HEK293 (cell line): ENCODE measurements around the gene DCAF8.

ENCODE experiments used
- CTCF ChIA-PET: fragments of 350-600 bp; formaldehyde crosslinking; extraction: SDS; loops from one replicate; lab custom pipeline; 2021; ENCODE audit warnings: antibody characterized with exemption; lab: Yijun Ruan, JAX
- POLR2A ChIA-PET: fragments of 300-600 bp; formaldehyde crosslinking; extraction: SDS; loops from one replicate; lab custom pipeline; 2020; ENCODE audit warnings: antibody characterized with exemption, inconsistent platforms; lab: Yijun Ruan, JAX
- H3K27ac ChIP-seq: fragments of 200-500 bp; sonication (Bioruptor generic); 2 replicates; pipeline ENCODE4 v1.5.1; 2014; ENCODE audit warnings: low read depth, low read length, control low read depth, inconsistent platforms; ENCODE audit errors: extremely low read depth
- H3K36me3 ChIP-seq, 2 experiments: fragments of 200-500 bp in 1 of 2; sonication (Bioruptor generic) in 1 of 2; 1 replicate in 1 of 2; 2 replicates in 1 of 2; pipeline ENCODE4 v1.5.1; 2014 to 2017; ENCODE audit warnings: inconsistent platforms in 2 of 2, low read length in 2 of 2; ENCODE audit not compliant: control insufficient read depth in 2 of 2, insufficient read depth in 1 of 2
- H3K4me1 ChIP-seq: fragments of 200-500 bp; sonication (Bioruptor generic); 2 replicates; pipeline ENCODE4 v1.5.1; 2014; ENCODE audit warnings: mild to moderate bottlenecking, low read length, inconsistent platforms; ENCODE audit not compliant: control insufficient read depth, insufficient read depth
- H3K4me3 ChIP-seq: 2 replicates; pipeline ENCODE4 v1.5.1; 2011; ENCODE audit warnings: low read depth, mild to moderate bottlenecking, control low read depth, low read length, moderate library complexity
- H3K9me3 ChIP-seq: fragments of 200-500 bp; sonication (Bioruptor generic); 2 replicates; pipeline ENCODE4 v1.5.1; 2014; ENCODE audit warnings: low read depth, low read length, inconsistent platforms; ENCODE audit not compliant: control insufficient read depth, insufficient read depth
- CTCF ChIP-seq: fragments of 450-650 bp; formaldehyde crosslinking; IDR thresholded peaks from 2 replicates; pipeline ENCODE4 v1.5.1; 2016; ENCODE audit warnings: missing biosample characterization, missing genetic modification characterization
- IKZF3 ChIP-seq: fragments of 450-650 bp; IDR thresholded peaks from 2 replicates; pipeline ENCODE4 v1.5.0; 2018; ENCODE audit warnings: missing biosample characterization, mild to moderate bottlenecking, missing genetic modification characterization, moderate library complexity
- MEIS1 ChIP-seq: sonication (generic); formaldehyde crosslinking; IDR thresholded peaks from 2 replicates; pipeline ENCODE4 v1.8.1; 2022; ENCODE audit warnings: missing genetic modification reagents, mild to moderate bottlenecking, borderline replicate concordance
- ZBTB11 ChIP-seq: fragments of 450-650 bp; formaldehyde crosslinking; conservative IDR thresholded peaks from 2 replicates; pipeline ENCODE4 v1.5.1; 2016; ENCODE audit warnings: low read depth, missing biosample characterization, missing genetic modification characterization
- ZBTB26 ChIP-seq: fragments of 450-650 bp; formaldehyde crosslinking; optimal IDR thresholded peaks from 2 replicates; pipeline ENCODE3; 2016; ENCODE audit warnings: missing biosample characterization, mild to moderate bottlenecking, missing genetic modification characterization
- ZBTB44 ChIP-seq: fragments of 450-650 bp; IDR thresholded peaks from 2 replicates; pipeline ENCODE4 v1.5.1; 2018; ENCODE audit warnings: missing biosample characterization, mild to moderate bottlenecking, missing genetic modification characterization
- ZBTB48 ChIP-seq: fragments of 450-650 bp; formaldehyde crosslinking; IDR thresholded peaks from 2 replicates; pipeline ENCODE4 v1.5.1; 2016; ENCODE audit warnings: missing biosample characterization, missing genetic modification characterization
- ZEB2 ChIP-seq: fragments of 450-650 bp; formaldehyde crosslinking; IDR thresholded peaks from 2 replicates; pipeline ENCODE4 v1.5.1; 2016; ENCODE audit warnings: missing biosample characterization, missing genetic modification characterization
- ZFHX2 ChIP-seq: fragments of 450-650 bp; formaldehyde crosslinking; conservative IDR thresholded peaks from 2 replicates; pipeline ENCODE4 v1.5.1; 2016; ENCODE audit warnings: missing biosample characterization, missing genetic modification characterization
- ZIC2 ChIP-seq: fragments of 450-650 bp; formaldehyde crosslinking; IDR thresholded peaks from 2 replicates; pipeline ENCODE4 v1.5.1; 2016; ENCODE audit warnings: missing biosample characterization, missing genetic modification characterization
- ZNF10 ChIP-seq: fragments of 450-650 bp; formaldehyde crosslinking; IDR thresholded peaks from 2 replicates; pipeline ENCODE4 v1.5.1; 2017; ENCODE audit warnings: missing biosample characterization, missing genetic modification characterization
- ZNF112 ChIP-seq: fragments of 450-650 bp; formaldehyde crosslinking; IDR thresholded peaks from 2 replicates; pipeline ENCODE4 v1.5.0; 2017; ENCODE audit warnings: missing biosample characterization, missing genetic modification characterization
- ZNF239 ChIP-seq: fragments of 450-650 bp; formaldehyde crosslinking; IDR thresholded peaks from 2 replicates; pipeline ENCODE4 v1.5.1; 2016; ENCODE audit warnings: missing biosample characterization, missing genetic modification characterization
- ZNF26 ChIP-seq: fragments of 450-650 bp; formaldehyde crosslinking; IDR thresholded peaks from 2 replicates; pipeline ENCODE4 v1.5.1; 2016; ENCODE audit warnings: missing biosample characterization, missing genetic modification characterization
- ZNF266 ChIP-seq: fragments of 450-650 bp; formaldehyde crosslinking; IDR thresholded peaks from 2 replicates; pipeline ENCODE4 v1.5.1; 2016; ENCODE audit warnings: missing biosample characterization, missing genetic modification characterization, low read depth
- ZNF280D ChIP-seq: fragments of 450-650 bp; formaldehyde crosslinking; IDR thresholded peaks from 2 replicates; pipeline ENCODE4 v1.5.1; 2016; ENCODE audit warnings: missing biosample characterization, missing genetic modification characterization
- ZNF366 ChIP-seq: fragments of 450-650 bp; formaldehyde crosslinking; conservative IDR thresholded peaks from 2 replicates; pipeline ENCODE4 v1.5.1; 2016; ENCODE audit warnings: missing biosample characterization, missing genetic modification characterization
- ZNF549 ChIP-seq: fragments of 450-650 bp; IDR thresholded peaks from 2 replicates; pipeline ENCODE4 v1.5.1; 2018; ENCODE audit warnings: missing biosample characterization, missing genetic modification characterization, mild to moderate bottlenecking, inconsistent platforms, moderate library complexity
- ZNF629 ChIP-seq: fragments of 450-650 bp; formaldehyde crosslinking; IDR thresholded peaks from 2 replicates; pipeline ENCODE4 v1.5.1; 2017; ENCODE audit warnings: missing biosample characterization, missing genetic modification characterization
- ZNF639 ChIP-seq: fragments of 450-650 bp; formaldehyde crosslinking; IDR thresholded peaks from 2 replicates; pipeline ENCODE4 v1.5.1; 2016; ENCODE audit warnings: missing biosample characterization, missing genetic modification characterization
- ZNF701 ChIP-seq: fragments of 450-650 bp; formaldehyde crosslinking; IDR thresholded peaks from 2 replicates; pipeline ENCODE4 v1.5.1; 2016; ENCODE audit warnings: missing biosample characterization, missing genetic modification characterization
- ZNF776 ChIP-seq: fragments of 450-650 bp; formaldehyde crosslinking; IDR thresholded peaks from 2 replicates; pipeline ENCODE4 v1.5.0; 2017; ENCODE audit warnings: missing biosample characterization, missing genetic modification characterization, borderline replicate concordance

The DCAF8 gene

GRCh38 chr1:160205242-160206035 is 56.9 kb downstream of the DCAF8 start, which contains the start of gene PEA15:
Gene PEA15, plus strand, starts transcription at chr1:160205384. Its CDS starts 6,161 bp downstream, at chr1:160211545.
- peaks cover 0 to 40% of the 10 kb centered on the region in 2 experiments; a peak in 2 of 3 replicates for H3K36me3 ChIP-seq
- no peaks in the 10 kb centered on the region for H3K9me3 ChIP-seq
- ChIA-PET CTCF (interaction anchor here (1.5 to 4.4 kb wide), 4 partner anchors 12 to 104 kb away, joined by 6 to 64 read pairs (median 13); partner anchors contain the start of gene CASQ1), POLR2A (interaction anchor here (0.6 to 1.0 kb wide), 4 partner anchors 10 to 39 kb away, joined by 3 to 4 read pairs (median 4); no protein-coding TSS in a partner anchor)
- H3K4me1 ChIP-seq: 0 out of 2 replicates have a peak, but pooled peaks cover 2% of the 10 kb centered on the region
- peak within 1 kb of the TSS; percentile 70 for H3K4me3 ChIP-seq
- peak within 1 kb of the TSS; percentile 82 for H3K27ac ChIP-seq
- TF ChIP-seq ZFHX2 (tag by site-specific recombination) (no peak), ZBTB26 (tag by site-specific recombination) (peak; percentile 63), ZNF26 (no peak), ZNF112 (tag by site-specific recombination) (no peak), ZNF280D (tag by site-specific recombination) (no peak), IKZF3 (no peak), ZNF239 (tag by site-specific recombination) (no peak), ZNF629 (tag by site-specific recombination) (no peak; the same call in none of the 2 replicates), ZNF366 (no peak), ZEB2 (no peak), ZIC2 (tag by site-specific recombination) (no peak), ZNF549 (tag by site-specific recombination) (no peak), ZBTB11 (tag by site-specific recombination) (peak; percentile 74), ZNF776 (tag by site-specific recombination) (no peak), ZBTB44 (tag by site-specific recombination) (no peak), ZBTB48 (tag by site-specific recombination) (0 out of 2 replicates have a peak, but pooled peaks have one; percentile 34), ZNF10 (tag by site-specific recombination) (no peak), ZNF639 (tag by site-specific recombination) (0 out of 2 replicates have a peak, but pooled peaks have one; percentile 22), ZNF266 (tag by site-specific recombination) (no peak), MEIS1 (CRISPR knock-in tag) (no peak), ZNF701 (tag by site-specific recombination) (no peak), CTCF (tag by site-specific recombination) (0 out of 2 replicates have a peak, but pooled peaks have one; percentile 16)
